Right lung (tissue), 5 donors: Measurements from ENCODE around the gene EVI2B. TPM values are rescaled to one million over a fixed set of nuclear protein-coding genes. Genes with fewer than 3 reads are reported as not detected.
"Not testable (repeated sequence)": the region's sequence is repeated elsewhere in the genome, so short reads cannot be mapped to it uniquely, and the experiment has no call there.

ENCODE experiments used
- DNase-seq, 2 donors: peaks; one replicate each; pipeline ENCODE4 v3.0.0-alpha.2; 2013
- polyA plus RNA-seq, 5 donors: library from polyadenylated mRNA; unstranded; fragments of 120-200 nt; gene quantifications; one replicate each; pipeline versions ENCODE4 v1.2.1 to v1.2.3, GENCODE V29; 2013; ENCODE audit warnings: inconsistent platforms in 1 of 5, low replicate concordance in 1 of 5; ENCODE audit not compliant: insufficient read length in 5 of 5, insufficient read depth in 1 of 5

The EVI2B gene
- polyA plus RNA-seq, 5 donors, result 2.4 to 3.6 (median 2.9) TPM

DNA sequence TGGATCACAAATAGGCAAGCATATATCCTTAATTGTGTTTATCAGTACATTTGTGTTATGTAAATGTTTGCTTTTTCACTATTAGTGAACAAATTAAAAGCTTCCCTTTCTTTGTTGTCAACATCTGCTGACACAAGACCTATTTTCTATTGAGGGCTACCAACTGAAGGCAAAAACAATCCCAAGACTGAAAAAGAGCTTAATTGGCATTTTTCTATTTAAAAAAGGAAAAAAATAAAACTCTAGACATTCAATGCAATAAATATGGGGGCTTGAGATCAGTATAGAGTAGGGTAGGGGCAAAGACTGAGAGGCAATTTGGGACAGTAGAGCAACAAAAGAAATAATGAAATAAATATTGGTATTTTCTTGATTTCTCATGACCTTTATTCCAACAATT lies 41.1 kb downstream of the EVI2B start:
- no peak for DNase-seq

GRCh38 chr17:31272236-31272635 lies 41.6 kb downstream of the EVI2B start:
- no peak for DNase-seq

DNA sequence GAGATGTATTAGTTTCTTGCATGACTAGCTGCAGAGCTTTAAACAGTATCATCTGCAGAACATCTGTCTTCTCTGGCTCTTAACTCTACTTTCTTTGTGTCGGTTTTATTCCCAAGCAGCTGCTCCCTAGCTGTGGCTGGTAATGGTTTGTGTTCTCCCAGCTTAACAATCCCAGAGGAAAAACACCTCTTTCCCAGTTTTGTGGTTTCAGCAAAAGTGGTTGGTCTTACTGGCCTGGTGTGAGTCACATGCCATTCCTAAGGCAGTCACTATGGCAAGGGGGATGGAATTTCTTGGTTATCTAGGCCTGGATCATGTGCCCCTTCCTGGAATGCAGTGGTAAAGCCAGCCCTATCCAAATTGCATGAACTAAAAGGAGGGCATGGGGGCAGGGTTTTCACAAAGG lies 44.3 kb downstream of the EVI2B start:
- DNase-seq, result peak; percentile 2 to 5

DNA sequence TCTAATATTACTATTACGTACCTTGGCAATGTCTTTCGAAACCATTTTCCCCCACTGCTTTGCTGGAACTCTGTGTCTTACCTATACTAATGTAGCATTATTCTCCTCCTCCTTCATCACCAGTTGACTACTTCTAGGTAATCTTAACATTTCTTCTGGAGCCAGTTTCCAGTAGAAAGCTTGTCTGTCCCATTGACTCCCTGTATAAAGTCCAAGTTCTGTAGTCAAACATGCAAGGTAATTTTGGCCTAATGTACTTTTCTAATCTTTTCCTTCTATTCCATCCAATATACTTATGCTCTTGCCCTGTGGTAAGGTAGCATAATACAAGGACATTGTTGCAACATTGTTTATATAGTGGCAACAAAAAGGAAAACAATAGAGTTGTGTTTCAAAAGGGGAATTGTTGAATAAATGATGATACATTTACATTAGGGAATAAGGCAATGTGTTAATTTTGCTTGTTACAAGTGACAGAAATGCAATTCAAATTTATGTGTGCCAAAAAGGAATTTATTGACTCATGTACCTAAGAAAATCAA lies 44.7 kb downstream of the EVI2B start:
- no peak for DNase-seq

DNA sequence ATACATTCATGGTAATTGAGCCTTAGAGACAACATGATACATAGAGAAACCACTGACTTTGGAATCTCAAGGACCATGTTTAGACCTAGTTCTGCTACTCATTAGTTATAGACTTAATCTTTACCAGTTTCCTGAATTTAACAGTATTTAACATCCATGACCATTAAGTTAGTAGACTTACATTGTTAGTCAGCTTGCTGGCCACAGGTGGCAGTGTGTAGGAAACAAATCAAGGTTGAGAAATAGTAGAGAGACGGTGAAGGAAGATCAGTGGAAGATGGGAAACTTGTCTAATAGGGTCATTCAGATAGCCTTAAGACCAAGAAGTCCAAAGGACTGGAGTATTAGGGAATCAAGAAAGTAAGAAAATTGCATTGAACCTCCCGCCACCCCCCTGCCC lies 47.8 kb downstream of the EVI2B start:
- DNase-seq, result no peak

DNA sequence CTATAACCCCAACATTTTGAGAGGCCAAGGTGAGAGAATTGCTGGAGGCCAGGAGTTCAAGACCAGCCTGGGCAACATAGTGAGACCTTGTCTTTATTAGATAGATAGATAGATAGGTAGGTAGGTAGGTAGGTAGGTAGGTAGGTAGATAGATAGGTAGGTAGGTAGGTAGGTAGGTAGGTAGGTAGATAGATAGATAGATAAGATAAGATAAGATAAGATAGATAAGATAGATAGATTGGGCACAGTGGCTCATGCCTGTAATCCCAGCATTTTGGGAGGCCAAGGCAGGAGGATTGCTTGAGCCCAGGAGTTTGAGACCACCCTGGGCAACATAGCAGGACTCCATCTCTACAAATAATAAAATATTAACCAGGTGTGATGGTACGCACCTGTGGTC lies 50.9 kb downstream of the EVI2B start:
- not testable (repeated sequence) for DNase-seq

DNA sequence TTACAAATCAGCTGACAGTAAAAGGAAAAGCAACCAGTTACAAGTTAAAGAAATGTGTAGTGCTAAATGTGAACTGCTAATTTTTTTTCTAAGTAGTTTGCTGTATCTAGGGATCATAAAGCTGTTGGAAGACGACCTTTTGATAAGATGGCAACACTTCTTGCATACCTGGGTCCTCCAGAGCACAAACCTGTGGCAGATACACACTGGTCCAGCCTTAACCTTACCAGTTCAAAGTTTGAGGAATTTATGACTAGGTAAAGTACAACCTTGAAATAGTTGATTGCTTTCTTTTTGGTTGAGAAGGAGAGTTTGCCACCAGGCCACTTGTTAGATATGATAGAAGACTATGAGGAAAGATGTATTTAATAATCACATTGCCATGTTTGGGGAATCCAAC lies 52.3 kb downstream of the EVI2B start:
- no peak for DNase-seq

DNA sequence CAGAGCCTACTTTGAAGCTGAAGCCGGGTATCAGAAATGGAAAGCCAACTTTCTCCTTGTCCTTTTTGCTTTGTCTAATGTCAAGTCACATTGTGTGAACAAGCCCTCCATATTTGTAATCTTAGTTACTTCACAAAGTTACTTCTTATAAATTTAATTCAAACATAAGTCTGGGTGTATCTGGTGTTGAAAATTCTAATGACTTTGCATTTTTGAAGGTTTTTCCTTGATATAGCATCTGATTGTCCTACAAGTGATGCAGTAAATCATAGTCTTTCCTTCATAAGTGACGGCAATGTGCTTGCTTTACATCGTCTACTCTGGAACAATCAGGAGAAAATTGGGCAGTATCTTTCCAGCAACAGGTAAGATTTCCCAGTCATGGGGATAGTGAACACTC lies 53.7 kb downstream of the EVI2B start:
- no peak for DNase-seq

- DNase-seq, result no peak
Measured at GRCh38 chr17:31256936-31257335, 56.9 kb downstream of the EVI2B start.

- DNase-seq, result no peak
Measured at GRCh38 chr17:31254654-31255053, 59.2 kb downstream of the EVI2B start.

Other genes starting within 250 kb of the EVI2B start
- 10 to 100 TPM; 28.4 to 50.1 (median 47.0) TPM for gene NF1, start 219.1 kb downstream of the EVI2B start, polyA plus RNA-seq
- 10 to 100 TPM in 1 of 5 donors, 1 to 10 TPM in 4; 1.6 to 10.6 (median 5.2) TPM for gene OMG, start 16.8 kb downstream of the EVI2B start, polyA plus RNA-seq
- gene EVI2A, start 7.6 kb upstream of the EVI2B start, polyA plus RNA-seq, result 1 to 10 TPM; 1.8 to 3.9 (median 2.6) TPM
- gene RAB11FIP4, start 77.6 kb upstream of the EVI2B start, polyA plus RNA-seq, result 1 to 10 TPM; 5.9 to 8.4 (median 7.1) TPM